Measurements from ENCODE around the gene TRHDE. TPM values are rescaled to one million over a fixed set of nuclear protein-coding genes. Genes with fewer than 3 reads are reported as not detected.

Gene TRHDE
- total RNA-seq, 5 donors from 2014 or later (not counting 1 experiment from before 2014, with no cell fraction given) = 0.23 TPM; not detected in 4

DNA sequence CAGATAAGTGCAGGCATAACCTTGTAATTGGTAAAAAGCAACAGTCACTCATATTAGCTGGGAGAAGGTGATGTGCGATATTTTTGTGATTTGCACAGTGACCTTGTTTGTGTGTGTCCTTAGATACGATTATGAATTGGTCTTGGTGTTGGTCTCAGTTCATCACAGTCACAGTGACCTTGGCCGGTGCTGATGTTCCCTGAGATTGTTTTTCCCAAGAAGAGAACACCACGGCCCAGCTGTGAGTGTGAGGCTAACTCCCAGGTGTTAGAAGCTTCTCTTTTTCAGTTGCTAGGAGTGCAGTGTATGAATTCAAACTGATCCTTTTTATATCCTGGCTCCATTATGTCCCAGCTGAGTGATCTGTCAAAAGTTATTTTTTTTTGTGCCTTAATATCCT, 46.2 kb downstream of the TRHDE start:
- H3K27me3 Mint-ChIP-seq = no peaks in the 10 kb centered on the region
- no peak for ATAC-seq (replicated peaks in 1 of 4)
- ChIA-PET CTCF (interaction anchor here in 1 of 2 donors (0.6 kb wide), 1 partner anchor 97 kb away, joined by 3 read pairs; no protein-coding TSS in a partner anchor), POLR2A (no interaction called here)
- 79% methylated on average over 4 of the region's 4 CpGs for WGBS (ENCODE audit: insufficient coverage)
- Histone ChIP-seq H3K4me3 (ENCODE audit: control insufficient read depth in 1 of 2, extremely low read depth in 1 of 2, low read length in 1 of 2) (no peak overlapping the region), H3K9me3 (peaks cover 2% of the 10 kb centered on the region), H3K36me3 (ENCODE audit: control insufficient read depth in 2 of 2, extremely low read depth in 1 of 2, insufficient read depth in 1 of 2, low read length in 1 of 2) (no peaks in the 10 kb centered on the region), H3K27ac (ENCODE audit: low read length) (no peak overlapping the region), H3K4me1 (ENCODE audit: control insufficient read depth in 1 of 2, extremely low read depth in 1 of 2, insufficient read depth in 2 of 2, low read length in 2 of 2) (no peaks in the 10 kb centered on the region), H3K27me3 (replicated peaks in 1 of 2; ENCODE audit: control insufficient read depth in 2 of 2, extremely low read depth in 1 of 2, insufficient read depth in 2 of 2, low read length in 1 of 2) (no peaks in the 10 kb centered on the region)
- H3K4me1 Mint-ChIP-seq = no peaks in the 10 kb centered on the region
- no peaks in the 10 kb centered on the region for H3K9me3 Mint-ChIP-seq
- no peaks in the 10 kb centered on the region for H3K36me3 Mint-ChIP-seq
- no peak overlapping the region for H3K4me3 Mint-ChIP-seq
- no peak overlapping the region for H3K27ac Mint-ChIP-seq
- DNase-seq = no peak

DNA sequence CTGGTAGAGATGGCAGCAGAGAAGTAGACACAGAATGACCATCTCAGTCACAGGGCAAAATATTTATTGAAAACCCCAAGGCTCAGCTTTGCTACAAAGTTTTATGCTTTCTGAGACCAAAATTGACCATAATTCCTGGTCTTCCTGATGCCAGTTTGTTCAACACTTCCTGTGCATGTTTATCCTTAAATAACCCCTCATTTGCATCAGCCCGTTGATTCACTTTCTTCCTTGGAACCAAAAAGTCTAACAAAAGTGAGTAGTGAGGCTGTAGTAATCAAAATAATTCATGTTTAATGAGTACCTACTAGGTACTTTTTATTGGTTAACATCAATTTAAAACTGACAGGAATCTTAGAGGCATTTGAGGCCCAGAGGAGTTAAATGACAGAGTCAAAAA, 51.7 kb downstream of the TRHDE start:
- Mint-ChIP-seq H3K36me3 (no peaks in the 10 kb centered on the region), H3K4me1 (no peaks in the 10 kb centered on the region), H3K27ac (no peak overlapping the region), H3K27me3 (no peaks in the 10 kb centered on the region), H3K9me3 (peaks cover 0 to 4% (median 0%) of the 10 kb centered on the region in 3 donors), H3K4me3 (no peak overlapping the region)
- Histone ChIP-seq H3K4me1 (ENCODE audit: control insufficient read depth in 1 of 2, extremely low read depth in 1 of 2, insufficient read depth in 2 of 2, low read length in 2 of 2) (no peaks in the 10 kb centered on the region), H3K27me3 (replicated peaks in 1 of 2; ENCODE audit: control insufficient read depth in 2 of 2, extremely low read depth in 1 of 2, insufficient read depth in 2 of 2, low read length in 1 of 2) (no peaks in the 10 kb centered on the region), H3K36me3 (ENCODE audit: control insufficient read depth in 2 of 2, extremely low read depth in 1 of 2, insufficient read depth in 1 of 2, low read length in 1 of 2) (no peaks in the 10 kb centered on the region), H3K4me3 (ENCODE audit: control insufficient read depth in 1 of 2, extremely low read depth in 1 of 2, low read length in 1 of 2) (no peak overlapping the region), H3K9me3 (no peaks in the 10 kb centered on the region), H3K27ac (ENCODE audit: low read length) (no peak overlapping the region)
- ChIA-PET CTCF (no interaction called here), POLR2A (no interaction called here)
- no CpG with 5 or more reads among the region's 1 CpG for WGBS (ENCODE audit: insufficient coverage)
- no peak for ATAC-seq (replicated peaks in 1 of 4)
- DNase-seq = no peak

DNA sequence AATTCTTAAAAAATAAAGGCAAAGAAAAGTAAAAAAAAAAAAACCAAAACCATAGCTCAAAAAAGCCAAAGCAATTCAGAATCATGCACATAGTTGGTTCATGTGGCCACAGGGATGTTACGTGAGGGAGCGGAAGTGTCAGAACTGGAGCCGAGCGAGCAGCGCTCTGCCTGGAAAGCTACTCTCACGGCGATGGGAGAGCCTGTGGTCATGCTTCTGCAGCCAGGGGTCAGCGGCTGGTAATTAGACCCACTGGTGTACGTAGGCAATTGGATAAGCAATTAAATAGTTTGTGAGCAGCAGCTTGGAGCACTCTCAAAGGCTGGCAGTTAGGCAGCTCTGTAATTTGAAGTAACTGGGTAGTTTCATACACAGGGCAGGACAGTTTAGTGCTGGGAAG, 58.1 kb downstream of the TRHDE start:
- no peak for ATAC-seq (replicated peaks in 1 of 4)
- no peaks in the 10 kb centered on the region for H3K27me3 Mint-ChIP-seq
- Histone ChIP-seq H3K36me3 (ENCODE audit: control insufficient read depth in 2 of 2, extremely low read depth in 1 of 2, insufficient read depth in 1 of 2, low read length in 1 of 2) (no peaks in the 10 kb centered on the region), H3K4me3 (ENCODE audit: control insufficient read depth in 1 of 2, extremely low read depth in 1 of 2, low read length in 1 of 2) (no peak overlapping the region), H3K27me3 (replicated peaks in 1 of 2; ENCODE audit: control insufficient read depth in 2 of 2, extremely low read depth in 1 of 2, insufficient read depth in 2 of 2, low read length in 1 of 2) (no peaks in the 10 kb centered on the region), H3K4me1 (ENCODE audit: control insufficient read depth in 1 of 2, extremely low read depth in 1 of 2, insufficient read depth in 2 of 2, low read length in 2 of 2) (no peaks in the 10 kb centered on the region), H3K9me3 (no peaks in the 10 kb centered on the region), H3K27ac (ENCODE audit: low read length) (no peak overlapping the region)
- H3K27ac Mint-ChIP-seq = no peak overlapping the region
- H3K9me3 Mint-ChIP-seq = peaks cover 0 to 12% (median 3%) of the 10 kb centered on the region in 3 donors
- ChIA-PET POLR2A (interaction anchor here in 1 of 2 donors (0.6 kb wide), 1 partner anchor 20 kb away, joined by 6 read pairs; no protein-coding TSS in a partner anchor), CTCF (no interaction called here)
- no peak for DNase-seq
- 80% methylated on average over 7 of the region's 9 CpGs for WGBS (ENCODE audit: insufficient coverage)
- H3K36me3 Mint-ChIP-seq = no peaks in the 10 kb centered on the region
- H3K4me3 Mint-ChIP-seq = no peak overlapping the region
- H3K4me1 Mint-ChIP-seq = no peaks in the 10 kb centered on the region

DNA sequence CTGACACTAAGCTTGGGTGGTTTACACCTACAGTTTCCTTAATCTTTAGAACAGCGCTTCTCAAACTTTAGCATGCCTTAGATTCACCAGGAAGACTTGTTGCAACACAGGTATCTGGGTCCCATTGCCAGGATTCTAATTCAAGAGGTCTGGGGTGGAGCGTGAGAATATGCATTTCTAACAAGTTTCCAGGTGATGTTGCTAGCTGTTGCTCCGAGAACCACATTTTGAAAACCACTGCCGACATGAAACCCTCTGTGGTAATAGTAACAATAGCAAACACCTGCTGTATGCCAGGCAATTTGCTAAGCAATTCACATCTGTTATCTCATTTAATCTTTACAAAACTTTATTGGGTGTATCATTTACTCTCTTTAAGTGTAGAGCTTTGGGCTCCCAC, 58.6 kb downstream of the TRHDE start:
- Mint-ChIP-seq H3K9me3 (peaks cover 0 to 12% (median 3%) of the 10 kb centered on the region in 3 donors), H3K27ac (no peak overlapping the region), H3K36me3 (no peaks in the 10 kb centered on the region), H3K4me1 (no peaks in the 10 kb centered on the region), H3K4me3 (no peak overlapping the region), H3K27me3 (no peaks in the 10 kb centered on the region)
- Histone ChIP-seq H3K4me1 (ENCODE audit: control insufficient read depth in 1 of 2, extremely low read depth in 1 of 2, insufficient read depth in 2 of 2, low read length in 2 of 2) (no peaks in the 10 kb centered on the region), H3K27ac (ENCODE audit: low read length) (no peak overlapping the region), H3K4me3 (ENCODE audit: control insufficient read depth in 1 of 2, extremely low read depth in 1 of 2, low read length in 1 of 2) (no peak overlapping the region), H3K36me3 (ENCODE audit: control insufficient read depth in 2 of 2, extremely low read depth in 1 of 2, insufficient read depth in 1 of 2, low read length in 1 of 2) (no peaks in the 10 kb centered on the region), H3K9me3 (no peaks in the 10 kb centered on the region), H3K27me3 (replicated peaks in 1 of 2; ENCODE audit: control insufficient read depth in 2 of 2, extremely low read depth in 1 of 2, insufficient read depth in 2 of 2, low read length in 1 of 2) (no peaks in the 10 kb centered on the region)
- no peak for DNase-seq
- ChIA-PET POLR2A (interaction anchor here in 1 of 2 donors (0.6 kb wide), 1 partner anchor 20 kb away, joined by 6 read pairs; no protein-coding TSS in a partner anchor), CTCF (no interaction called here)
- ATAC-seq (replicated peaks in 1 of 4) = no peak
- 89% methylated on average over 3 of the region's 4 CpGs for WGBS (ENCODE audit: insufficient coverage)

DNA sequence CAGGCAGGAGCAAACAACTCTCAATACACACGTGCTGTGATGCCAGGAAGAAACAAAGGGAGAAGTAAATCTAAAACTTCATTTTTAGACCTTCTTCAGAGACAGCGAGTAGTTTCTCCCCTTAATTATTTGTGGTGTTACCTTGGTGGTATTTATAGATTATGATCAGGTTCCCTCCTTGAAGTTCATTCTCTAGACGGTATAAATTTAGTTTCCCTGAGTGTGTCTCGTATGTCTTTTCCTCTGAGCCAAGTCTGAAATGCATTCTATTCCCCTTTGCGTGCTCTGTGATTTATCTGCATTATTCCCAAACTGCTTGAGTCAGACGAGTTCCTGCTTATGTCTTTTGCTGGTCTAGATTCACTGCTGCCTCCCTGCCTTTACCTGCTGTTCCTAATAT, 65.2 kb downstream of the TRHDE start:
- Histone ChIP-seq H3K9me3 (no peaks in the 10 kb centered on the region), H3K27me3 (replicated peaks in 1 of 2; ENCODE audit: control insufficient read depth in 2 of 2, extremely low read depth in 1 of 2, insufficient read depth in 2 of 2, low read length in 1 of 2) (no peaks in the 10 kb centered on the region), H3K4me3 (ENCODE audit: control insufficient read depth in 1 of 2, extremely low read depth in 1 of 2, low read length in 1 of 2) (no peak overlapping the region), H3K4me1 (ENCODE audit: control insufficient read depth in 1 of 2, extremely low read depth in 1 of 2, insufficient read depth in 2 of 2, low read length in 2 of 2) (no peaks in the 10 kb centered on the region), H3K36me3 (ENCODE audit: control insufficient read depth in 2 of 2, extremely low read depth in 1 of 2, insufficient read depth in 1 of 2, low read length in 1 of 2) (no peaks in the 10 kb centered on the region), H3K27ac (ENCODE audit: low read length) (no peak overlapping the region)
- Mint-ChIP-seq H3K27me3 (no peaks in the 10 kb centered on the region), H3K9me3 (peaks cover 0 to 12% (median 0%) of the 10 kb centered on the region in 3 donors), H3K27ac (no peak overlapping the region), H3K4me1 (no peaks in the 10 kb centered on the region), H3K4me3 (no peak overlapping the region), H3K36me3 (no peaks in the 10 kb centered on the region)
- ChIA-PET POLR2A (interaction anchor here in 1 of 2 donors (0.8 kb wide), 1 partner anchor 9 kb away, joined by 3 read pairs; no protein-coding TSS in a partner anchor), CTCF (no interaction called here)
- no peak for ATAC-seq (replicated peaks in 1 of 4)
- WGBS (ENCODE audit: insufficient coverage) = 57% methylated on average over 2 of the region's 6 CpGs
- no peak for DNase-seq

DNA sequence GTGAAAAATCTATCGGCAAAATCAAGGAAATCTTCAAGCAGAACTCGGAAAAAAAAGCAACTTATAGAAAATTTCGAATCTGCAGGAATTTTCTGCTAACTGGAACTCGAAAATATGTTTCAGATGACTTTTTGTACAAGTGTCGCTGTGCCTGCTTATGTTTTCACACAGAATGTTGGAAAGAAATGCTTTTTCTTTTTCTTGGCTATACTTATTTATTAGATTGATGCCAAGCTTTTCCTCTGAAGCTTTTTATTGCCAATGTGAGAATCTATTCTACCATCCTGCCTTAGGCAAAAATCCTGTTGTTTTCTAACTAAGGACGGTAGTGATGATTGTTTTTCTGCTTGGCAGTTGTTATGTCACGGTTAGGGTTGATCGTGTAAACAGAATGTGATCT, 65.8 kb downstream of the TRHDE start:
- Mint-ChIP-seq H3K27ac (no peak overlapping the region), H3K36me3 (no peaks in the 10 kb centered on the region), H3K9me3 (peaks cover 0 to 12% (median 0%) of the 10 kb centered on the region in 3 donors), H3K4me1 (no peaks in the 10 kb centered on the region), H3K27me3 (no peaks in the 10 kb centered on the region), H3K4me3 (no peak overlapping the region)
- Histone ChIP-seq H3K4me3 (ENCODE audit: control insufficient read depth in 1 of 2, extremely low read depth in 1 of 2, low read length in 1 of 2) (no peak overlapping the region), H3K27me3 (replicated peaks in 1 of 2; ENCODE audit: control insufficient read depth in 2 of 2, extremely low read depth in 1 of 2, insufficient read depth in 2 of 2, low read length in 1 of 2) (no peaks in the 10 kb centered on the region), H3K36me3 (ENCODE audit: control insufficient read depth in 2 of 2, extremely low read depth in 1 of 2, insufficient read depth in 1 of 2, low read length in 1 of 2) (no peaks in the 10 kb centered on the region), H3K9me3 (no peaks in the 10 kb centered on the region), H3K4me1 (ENCODE audit: control insufficient read depth in 1 of 2, extremely low read depth in 1 of 2, insufficient read depth in 2 of 2, low read length in 2 of 2) (no peaks in the 10 kb centered on the region), H3K27ac (ENCODE audit: low read length) (no peak overlapping the region)
- ATAC-seq (replicated peaks in 1 of 4) = no peak
- POLR2A ChIA-PET = no interaction called here
- no peak for DNase-seq
- CTCF ChIA-PET = no interaction called here
- 72% methylated on average over 5 of the region's 8 CpGs for WGBS (ENCODE audit: insufficient coverage)

DNA sequence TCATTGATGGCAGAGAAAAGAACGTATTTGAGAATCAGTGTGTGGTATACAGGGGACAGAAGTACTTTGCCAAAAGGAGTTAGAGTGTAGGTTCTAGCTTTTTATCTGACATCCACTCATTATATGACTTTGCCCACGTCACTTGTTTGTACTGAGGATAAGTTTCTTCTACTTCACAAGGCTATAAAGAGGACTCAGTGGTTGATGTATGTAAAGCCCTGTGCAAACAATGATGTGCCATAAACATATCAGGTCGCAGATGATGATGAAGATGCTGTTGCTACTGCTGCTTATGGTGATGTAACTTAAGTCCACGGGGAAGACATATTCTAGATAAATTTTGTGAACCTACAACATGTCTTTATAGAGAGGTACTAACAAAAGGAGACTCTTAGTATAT, 66.3 kb downstream of the TRHDE start:
- no peak overlapping the region for H3K27ac Mint-ChIP-seq
- H3K36me3 Mint-ChIP-seq = no peaks in the 10 kb centered on the region
- H3K4me1 Mint-ChIP-seq = no peaks in the 10 kb centered on the region
- H3K4me3 ChIP-seq (ENCODE audit: control insufficient read depth in 1 of 2, extremely low read depth in 1 of 2, low read length in 1 of 2) = no peak overlapping the region
- H3K27me3 ChIP-seq (replicated peaks in 1 of 2; ENCODE audit: control insufficient read depth in 2 of 2, extremely low read depth in 1 of 2, insufficient read depth in 2 of 2, low read length in 1 of 2) = no peaks in the 10 kb centered on the region
- H3K4me3 Mint-ChIP-seq = no peak overlapping the region
- DNase-seq (no peak), ATAC-seq (replicated peaks in 1 of 4) (no peak)
- no CpG with 5 or more reads among the region's 4 CpGs for WGBS (ENCODE audit: insufficient coverage)
- no peaks in the 10 kb centered on the region for H3K27me3 Mint-ChIP-seq
- H3K9me3 ChIP-seq = no peaks in the 10 kb centered on the region
- H3K27ac ChIP-seq (ENCODE audit: low read length) = no peak overlapping the region
- no peaks in the 10 kb centered on the region for H3K36me3 ChIP-seq (ENCODE audit: control insufficient read depth in 2 of 2, extremely low read depth in 1 of 2, insufficient read depth in 1 of 2, low read length in 1 of 2)
- peaks cover 0 to 12% (median 0%) of the 10 kb centered on the region in 3 donors for H3K9me3 Mint-ChIP-seq
- CTCF ChIA-PET = no interaction called here
- POLR2A ChIA-PET = no interaction called here
- H3K4me1 ChIP-seq (ENCODE audit: control insufficient read depth in 1 of 2, extremely low read depth in 1 of 2, insufficient read depth in 2 of 2, low read length in 2 of 2) = no peaks in the 10 kb centered on the region

Measured in T-cell (primary cell).